ENCODE data around the gene SAP30L. TPM values are rescaled to one million over a fixed set of nuclear protein-coding genes. Genes with fewer than 3 reads are reported as not detected.

SAP30L gene
- total and polyA plus RNA-seq, 2 of the 13 experiments (the other 11 are each of a cell fraction or from before 2014, with no cell fraction given) = 27.9 to 37.2 TPM

GRCh38 chr5:154445422-154446194, at the start of gene SAP30L (continued):
- TF ChIP-seq PRPF4 (IDR thresholded peaks at IDR 0.05; ENCODE audit: low read depth, low read length, poor library complexity, severe bottlenecking) = no peak
- no peak; the same call in 2 of the 3 replicates for TF ChIP-seq MXI1 (IDR thresholded peaks at IDR 0.05; ENCODE audit: borderline replicate concordance, low read depth, low read length)
- 0 out of 2 replicates have a peak, but pooled peaks have one; percentile 25 for TF ChIP-seq SIX4 (CRISPR knock-in tag; IDR thresholded peaks at IDR 0.05)
- no peak for TF ChIP-seq ZFP1 (CRISPR knock-in tag; IDR thresholded peaks at IDR 0.05)
- no peak for TF ChIP-seq ZMAT3 (CRISPR knock-in tag; conservative IDR thresholded peaks at IDR 0.05)
- 0 out of 2 replicates have a peak, but pooled peaks have one; percentile 26 for TF ChIP-seq ZNF546 (CRISPR knock-in tag; conservative IDR thresholded peaks at IDR 0.05)
- TF ChIP-seq ZSCAN21 (CRISPR knock-in tag; IDR thresholded peaks at IDR 0.05; ENCODE audit: borderline replicate concordance) = no peak
- no peak for TF ChIP-seq TP53 (CRISPR knock-in tag; conservative IDR thresholded peaks at IDR 0.05)
- no peak for TF ChIP-seq RNF219 (CRISPR knock-in tag; IDR thresholded peaks at IDR 0.05)
- TF ChIP-seq HOXA3 (CRISPR knock-in tag; IDR thresholded peaks at IDR 0.05) = no peak; the same call in 1 of the 2 replicates
- TF ChIP-seq NCOR1 (IDR thresholded peaks at IDR 0.05; ENCODE audit: borderline replicate concordance, low read length) = no peak; the same call in 1 of the 2 replicates
- TF ChIP-seq HOXD1 (CRISPR knock-in tag; IDR thresholded peaks at IDR 0.05) = no peak
- no peak for TF ChIP-seq ATRX (CRISPR knock-in tag; IDR thresholded peaks at IDR 0.05; ENCODE audit: borderline replicate concordance)
- no peak for TF ChIP-seq ZSCAN20 (CRISPR knock-in tag; IDR thresholded peaks at IDR 0.05; ENCODE audit: borderline replicate concordance)
- no peak for TF ChIP-seq ONECUT2 (CRISPR knock-in tag; IDR thresholded peaks at IDR 0.05)
- peak; percentile 68 for TF ChIP-seq GATAD1 (CRISPR knock-in tag; IDR thresholded peaks at IDR 0.05)
- peak; percentile 39; the same call in 1 of the 2 replicates for TF ChIP-seq ZNF446 (CRISPR knock-in tag; IDR thresholded peaks at IDR 0.05)
- no peak for TF ChIP-seq FOXA3 (CRISPR knock-in tag; IDR thresholded peaks at IDR 0.05)
- TF ChIP-seq ZNF768 (CRISPR knock-in tag; IDR thresholded peaks at IDR 0.05) = peak; percentile 13; the same call in 1 of the 2 replicates
- TF ChIP-seq SUZ12 (IDR thresholded peaks at IDR 0.05; ENCODE audit: low read depth, low read length) = no peak
- no peak for TF ChIP-seq ZNF891 (CRISPR knock-in tag; IDR thresholded peaks at IDR 0.05)
- TF ChIP-seq CENPT (CRISPR knock-in tag; IDR thresholded peaks at IDR 0.05; ENCODE audit: low read depth) = no peak
- TF ChIP-seq RAD21 (CRISPR knock-in tag; IDR thresholded peaks at IDR 0.05) = no peak
- TF ChIP-seq KDM4B (CRISPR knock-in tag; IDR thresholded peaks at IDR 0.05) = peak; percentile 36; the same call in 1 of the 2 replicates
- 0 out of 2 replicates have a peak, but pooled peaks have one; percentile 4 for TF ChIP-seq ARID5B (CRISPR knock-in tag; IDR thresholded peaks at IDR 0.05)
